Fibroblast of lung (primary cell): ENCODE data around the gene ZNF611. TPM values are rescaled to one million over a fixed set of nuclear protein-coding genes. Genes with fewer than 3 reads are reported as not detected.

Source experiments
- DNase-seq, 2 donors: peaks; one replicate each; pipeline versions ENCODE4 v3.0.0 to v3.0.0-alpha.2; 2010; ENCODE audit warnings: low read depth in 2 of 2
- H2AFZ ChIP-seq: 2 replicates; pipeline ENCODE4 v1.5.1; 2012; ENCODE audit warnings: low read length, control low read depth, inconsistent platforms
- H3K27ac ChIP-seq: 2 replicates; pipeline ENCODE4 v1.5.1; 2011; ENCODE audit warnings: low read length, control low read depth; ENCODE audit not compliant: insufficient read depth
- H3K27me3 ChIP-seq: 2 replicates; pipeline ENCODE4 v1.5.1; 2011; ENCODE audit warnings: mild to moderate bottlenecking, low read length; ENCODE audit not compliant: control insufficient read depth, insufficient read depth
- H3K36me3 ChIP-seq: 2 replicates; pipeline ENCODE4 v1.5.1; 2011; ENCODE audit warnings: low read length; ENCODE audit not compliant: control insufficient read depth, insufficient read depth
- H3K4me1 ChIP-seq: 2 replicates; pipeline ENCODE4 v1.5.1; 2011; ENCODE audit warnings: low read length; ENCODE audit not compliant: control insufficient read depth, insufficient read depth; ENCODE audit errors: extremely low read depth
- H3K4me2 ChIP-seq: 2 replicates; pipeline ENCODE4 v1.5.1; 2011; ENCODE audit warnings: low read length, control low read depth; ENCODE audit not compliant: insufficient read depth; ENCODE audit errors: extremely low read depth
- H3K4me3 ChIP-seq, 4 experiments: fragments of 200-600 bp in 1 of 4; sonication (generic) in 1 of 4; replicated peaks in 1 of 4; 2 replicates each; pipeline ENCODE4 v1.5.1; 2011 to 2016; ENCODE audit warnings: low read length in 4 of 4, low read depth in 3 of 4, mild to moderate bottlenecking in 3 of 4, control low read depth in 2 of 4, inconsistent platforms in 1 of 4, mixed read lengths in 1 of 4; ENCODE audit not compliant: insufficient read depth in 1 of 4; ENCODE audit errors: control extremely low read depth in 1 of 4
- H3K79me2 ChIP-seq: 2 replicates; pipeline ENCODE4 v1.5.1; 2012; ENCODE audit warnings: mild to moderate bottlenecking, low read length, inconsistent platforms; ENCODE audit not compliant: control insufficient read depth, insufficient read depth
- H3K9ac ChIP-seq: 2 replicates; pipeline ENCODE4 v1.5.1; 2011; ENCODE audit warnings: mild to moderate bottlenecking, low read length, control low read depth; ENCODE audit not compliant: insufficient read depth
- H3K9me3 ChIP-seq: 2 replicates; pipeline ENCODE4 v1.5.1; 2012; ENCODE audit warnings: low read depth, low read length; ENCODE audit not compliant: control insufficient read depth, insufficient read depth
- H4K20me1 ChIP-seq: 2 replicates; pipeline ENCODE4 v1.5.1; 2011; ENCODE audit warnings: low read length; ENCODE audit not compliant: control insufficient read depth, insufficient read depth; ENCODE audit errors: extremely low read depth
- CTCF ChIP-seq, 2 donors: IDR thresholded peaks in 1 of 2; conservative IDR thresholded peaks in 1 of 2; 1 replicate in 1 of 2; 2 replicates in 1 of 2; pipeline ENCODE4 v1.5.1; 2011 to 2012; ENCODE audit warnings: low read length in 2 of 2, control low read depth in 1 of 2, inconsistent platforms in 1 of 2, low read depth in 1 of 2, mild to moderate bottlenecking in 1 of 2
- EZH2 ChIP-seq: IDR thresholded peaks from 2 replicates; pipeline ENCODE4 v1.5.1; 2012; ENCODE audit warnings: low read length, control low read depth, mild to moderate bottlenecking; ENCODE audit errors: missing control alignments
- polyA plus RNA-seq, 2 donors: library from polyadenylated mRNA; depleted of rRNA in 1 of 2; stranded (reverse) in 1 of 2; unstranded in 1 of 2; fragments of >200 nt; gene quantifications; 2 replicates each; pipeline ENCODE4 v1.2.1, GENCODE V29; 2011 to 2012; ENCODE audit warnings: missing spikeins in 1 of 2
- total RNA-seq: library from RNA; depleted of rRNA; stranded (reverse); fragments of >200 nt; gene quantifications from 2 replicates; pipeline ENCODE4 v1.2.1, GENCODE V29; 2014

ZNF611 gene
- total and polyA plus RNA-seq, 2 donors (not counting 1 experiment from before 2014, with no cell fraction given), result 6.9 to 14.5 TPM

- no peaks in the 10 kb centered on the region for H3K79me2 ChIP-seq
- TF ChIP-seq EZH2 (no peak), CTCF (conservative IDR thresholded peaks at IDR 0.05 in 1 of 2, IDR thresholded peaks at IDR 0.05 in 1 of 2; ENCODE audit: low read depth in 1 of 2, low read length in 2 of 2) (no peak)
Observed at GRCh38 chr19:52664461-52664860, 70.4 kb downstream of the ZNF611 start.

GRCh38 chr19:52662631-52663030 is 72.2 kb downstream of the ZNF611 start:
- TF ChIP-seq EZH2, result no peak
- TF ChIP-seq CTCF (conservative IDR thresholded peaks at IDR 0.05 in 1 of 2, IDR thresholded peaks at IDR 0.05 in 1 of 2; ENCODE audit: low read depth in 1 of 2, low read length in 2 of 2), result no peak
- Histone ChIP-seq H3K9me3 (no peaks in the 10 kb centered on the region), H4K20me1 (no peaks in the 10 kb centered on the region), H2AFZ (no peak overlapping the region), H3K27me3 (no peaks in the 10 kb centered on the region), H3K4me3 (no peak overlapping the region), H3K36me3 (peaks cover 5% of the 10 kb centered on the region), H3K9ac (no peak overlapping the region), H3K4me1 (no peaks in the 10 kb centered on the region), H3K4me2 (no peak overlapping the region), H3K79me2 (no peaks in the 10 kb centered on the region), H3K27ac (no peak overlapping the region)
- DNase-seq, result peak in 1 of 2 donors; percentile 20

More at GRCh38 chr19:52664461-52664860, 70.4 kb downstream of the ZNF611 start:
- no peak overlapping the region for H2AFZ ChIP-seq
- H3K4me2 ChIP-seq, result no peak overlapping the region
- no peak for DNase-seq
- H3K36me3 ChIP-seq, result peaks cover 3% of the 10 kb centered on the region
- no peaks in the 10 kb centered on the region for H4K20me1 ChIP-seq
- H3K9me3 ChIP-seq, result no peaks in the 10 kb centered on the region
- no peaks in the 10 kb centered on the region for H3K27me3 ChIP-seq
- no peak overlapping the region for H3K4me3 ChIP-seq
- no peaks in the 10 kb centered on the region for H3K4me1 ChIP-seq
- H3K27ac ChIP-seq, result no peak overlapping the region
- H3K9ac ChIP-seq, result no peak overlapping the region

- peak in 1 of 2 donors; percentile 66 for DNase-seq
- Histone ChIP-seq H3K27ac (no peak overlapping the region), H4K20me1 (no peaks in the 10 kb centered on the region), H2AFZ (no peak overlapping the region), H3K9ac (no peak overlapping the region), H3K36me3 (peaks cover 5% of the 10 kb centered on the region), H3K4me1 (no peaks in the 10 kb centered on the region), H3K4me3 (no peak overlapping the region), H3K27me3 (no peaks in the 10 kb centered on the region), H3K79me2 (no peaks in the 10 kb centered on the region), H3K4me2 (no peak overlapping the region), H3K9me3 (no peaks in the 10 kb centered on the region)
- TF ChIP-seq CTCF (conservative IDR thresholded peaks at IDR 0.05 in 1 of 2, IDR thresholded peaks at IDR 0.05 in 1 of 2; ENCODE audit: low read depth in 1 of 2, low read length in 2 of 2) (no peak), EZH2 (no peak)
Observed at GRCh38 chr19:52660981-52661380, 73.9 kb downstream of the ZNF611 start.
